GM21360 (cell line): ENCODE data around the gene OR5B12.
"Not testable (repeated sequence)": the region's sequence is repeated elsewhere in the genome, so short reads cannot be mapped to it uniquely, and the experiment has no call there.

Experiments
- ATAC-seq: cut with Tn5 transposase; IDR thresholded peaks from one replicate; pipeline ENCODE4 v1.9.1; 2021; ENCODE audit warnings: mild to moderate bottlenecking, moderate library complexity; ENCODE audit not compliant: unreplicated experiment

Gene OR5B12

DNA sequence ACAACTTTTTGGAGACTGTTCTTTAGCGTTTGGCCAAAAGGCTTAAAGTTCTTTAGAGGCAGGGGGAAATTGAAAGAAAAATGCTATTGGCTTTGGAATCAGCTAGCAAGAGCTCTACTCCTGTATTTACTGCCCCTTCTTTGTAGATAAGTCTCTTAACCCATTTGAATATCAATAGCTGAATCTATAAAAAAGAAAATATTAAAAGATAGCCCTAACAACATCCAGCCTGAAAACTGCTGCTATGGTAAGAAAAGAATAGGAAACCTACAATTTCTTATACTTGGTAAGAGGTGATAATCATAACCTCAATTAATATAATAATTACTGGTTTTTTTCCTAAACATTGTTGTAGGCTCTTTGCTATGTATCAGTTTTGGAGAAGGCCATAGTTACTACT lies at the start of gene OR5B12:
TSS of gene OR5B12 (minus strand) at position 101 of the 400 bp plus-strand sequence. CDS start 2,085 bp downstream, outside the sequence.
- ATAC-seq = no peak

DNA sequence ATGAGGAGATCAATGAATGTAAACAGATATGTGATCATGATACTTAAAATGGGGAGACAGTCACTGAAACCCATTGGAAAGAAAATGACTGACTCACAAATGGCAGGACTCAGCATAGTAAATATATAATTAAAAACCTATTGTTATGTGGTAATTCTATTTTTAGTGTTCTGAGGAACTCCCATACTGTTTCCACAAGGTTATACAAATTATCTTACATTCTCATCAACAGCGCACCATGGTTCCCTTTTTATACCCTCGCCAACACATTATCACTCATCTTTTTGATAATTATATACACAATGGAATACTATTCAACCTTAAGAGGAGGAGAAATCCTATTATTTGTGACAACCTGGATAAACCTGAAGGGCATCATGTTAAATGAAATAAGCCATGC lies 48.8 kb upstream of the OR5B12 start:
- ATAC-seq = no peak

DNA sequence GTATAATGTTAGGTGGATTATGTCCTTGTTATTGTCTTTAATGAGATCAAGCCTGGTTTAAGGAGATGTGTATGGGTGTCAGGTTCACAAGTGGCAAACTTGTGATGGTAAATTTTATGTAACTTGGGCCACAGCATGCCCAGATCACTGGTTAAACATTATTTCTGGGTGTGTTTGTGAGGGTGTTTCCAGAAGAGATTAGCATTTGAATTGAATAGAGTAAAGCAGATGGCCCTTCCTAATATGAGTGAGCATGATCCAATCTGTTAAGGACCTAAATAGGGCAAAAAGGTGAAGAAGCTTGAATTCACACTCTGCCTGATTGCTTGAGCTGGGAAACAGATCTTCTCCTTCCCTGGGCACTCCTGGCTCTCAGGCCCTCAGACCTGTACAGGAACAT lies 45.1 kb upstream of the OR5B12 start:
- ATAC-seq = no peak

DNA sequence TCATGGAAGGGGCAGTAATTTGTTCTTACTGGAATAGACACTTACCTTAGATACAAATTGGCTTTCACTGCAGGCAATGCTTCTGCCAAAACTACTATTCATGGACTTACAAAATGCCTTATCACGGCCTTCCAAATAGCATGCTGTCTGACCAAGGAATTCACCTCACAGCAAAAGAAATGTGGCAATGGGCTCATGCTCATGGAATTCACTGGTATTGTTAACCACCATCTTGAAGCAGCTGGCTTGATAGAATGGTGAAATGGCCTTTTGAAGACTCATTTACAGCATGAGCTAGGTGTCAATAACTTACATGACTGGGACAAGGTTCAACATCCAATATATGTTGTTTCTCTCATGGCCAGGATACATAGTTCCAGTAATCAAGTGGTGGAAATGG lies 43.9 kb upstream of the OR5B12 start:
- ATAC-seq = no peak

DNA sequence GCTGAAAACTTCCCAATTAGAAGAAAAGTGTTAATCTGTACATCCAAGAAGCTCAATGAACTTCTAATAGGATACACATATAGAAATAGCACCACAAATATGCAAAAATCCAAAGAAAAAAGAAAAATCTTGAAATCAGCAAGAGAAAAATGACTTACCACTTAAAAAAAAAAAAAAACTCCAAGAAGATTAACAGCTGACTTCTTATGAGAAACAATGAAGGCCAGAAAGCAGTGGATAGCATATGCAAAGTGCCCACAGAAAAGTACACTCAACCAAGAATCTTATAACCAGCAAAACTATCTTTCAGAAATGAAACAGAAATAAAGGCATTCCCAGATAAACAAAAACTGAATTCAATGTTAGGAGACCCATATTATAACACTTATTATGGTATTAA lies 29.9 kb upstream of the OR5B12 start:
- ATAC-seq = no peak

DNA sequence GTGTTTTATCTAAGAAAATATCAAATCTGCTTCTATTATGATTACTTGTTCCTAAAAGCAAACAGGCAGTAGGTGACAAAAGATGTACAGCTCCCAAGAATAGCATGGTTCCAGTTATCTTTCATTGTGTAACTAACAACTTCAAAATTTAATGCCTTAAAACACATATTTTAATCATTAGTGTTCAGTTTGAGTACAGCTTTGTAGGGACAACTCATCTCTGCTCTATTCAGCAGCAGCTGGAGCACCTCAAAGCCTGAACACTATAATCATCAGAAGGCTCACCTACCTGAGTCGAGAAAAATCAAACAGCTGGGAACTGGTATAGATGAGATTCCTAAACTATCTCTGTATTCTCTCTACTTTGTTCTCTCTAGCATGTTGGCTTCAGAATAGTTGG lies 24.3 kb upstream of the OR5B12 start:
- ATAC-seq = no peak

DNA sequence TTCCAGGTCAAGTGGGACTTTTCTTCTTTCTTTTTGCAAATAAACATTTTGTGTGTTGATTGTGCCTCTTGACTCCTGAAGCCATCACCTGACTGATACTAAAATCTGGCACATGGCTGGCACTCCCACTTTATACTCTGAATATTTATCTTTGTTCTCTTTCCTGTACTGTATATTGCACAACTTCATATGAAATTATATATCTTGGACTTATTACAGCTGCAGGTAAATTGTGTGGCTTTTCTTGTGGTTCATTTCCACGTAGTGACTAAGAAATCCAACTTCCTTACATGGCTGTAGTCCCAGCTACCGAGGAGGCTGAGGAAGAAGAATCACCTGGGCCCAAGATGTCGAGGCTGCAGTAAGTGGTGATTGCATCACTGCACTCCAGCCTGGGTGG lies 23.7 kb upstream of the OR5B12 start:
- no peak for ATAC-seq

DNA sequence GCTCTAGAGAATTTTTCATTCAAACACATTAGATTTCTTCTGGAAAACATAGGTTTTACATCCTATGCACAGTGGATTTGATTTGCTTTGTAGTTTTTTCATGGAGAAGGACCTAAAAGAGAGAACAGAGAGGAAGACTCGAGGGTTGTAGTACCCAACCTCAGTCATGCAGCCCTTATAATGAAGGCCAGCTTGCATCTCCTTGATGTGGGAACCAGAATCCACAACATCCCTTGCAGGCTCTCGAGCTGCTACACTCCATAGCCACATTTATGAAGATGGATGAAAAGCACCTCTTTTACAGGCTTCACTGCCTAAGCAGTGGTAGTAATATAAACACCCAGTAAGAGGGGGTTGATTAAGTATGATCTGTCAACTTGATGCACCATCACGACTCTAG lies 9.5 kb upstream of the OR5B12 start:
- ATAC-seq = no peak

DNA sequence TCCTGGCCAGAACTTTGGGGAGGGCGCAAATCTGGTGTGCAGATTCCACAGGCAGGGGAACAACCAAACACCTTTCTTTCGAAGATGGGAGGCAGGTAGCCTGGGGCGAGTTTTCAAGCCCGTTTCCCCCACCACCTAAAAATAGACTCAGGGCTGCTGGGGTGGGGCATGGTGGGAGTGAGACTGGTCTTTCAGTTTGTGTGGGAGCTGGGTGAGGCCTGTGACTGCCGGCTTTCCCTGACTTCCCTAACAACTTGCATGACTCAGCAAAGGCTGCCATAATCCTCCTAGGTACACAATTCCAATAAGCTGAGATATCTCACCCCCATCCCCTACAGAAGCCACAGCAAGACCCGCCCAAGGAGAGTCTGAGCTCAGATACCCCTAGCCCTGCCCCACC lies 4.3 kb upstream of the OR5B12 start:
- no peak for ATAC-seq

DNA sequence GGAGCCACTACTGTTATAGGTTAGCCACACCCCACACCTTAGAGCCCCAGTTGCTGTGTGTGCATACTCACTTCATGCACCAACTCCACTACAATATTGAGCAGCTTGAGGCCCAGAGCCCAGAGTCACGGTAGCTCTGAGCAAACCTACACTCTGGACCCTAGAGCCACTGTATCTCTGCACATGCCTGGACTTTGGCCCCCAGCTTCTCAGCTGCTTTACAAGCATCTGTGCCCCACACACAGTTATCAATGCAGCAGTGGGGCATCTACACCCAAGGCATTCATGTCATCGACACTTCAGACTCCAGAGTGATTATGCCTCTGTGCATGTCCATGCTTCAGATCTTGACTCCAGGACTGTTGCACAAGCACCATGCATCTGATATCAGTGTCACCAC lies 2.3 kb upstream of the OR5B12 start:
- ATAC-seq = no peak

DNA sequence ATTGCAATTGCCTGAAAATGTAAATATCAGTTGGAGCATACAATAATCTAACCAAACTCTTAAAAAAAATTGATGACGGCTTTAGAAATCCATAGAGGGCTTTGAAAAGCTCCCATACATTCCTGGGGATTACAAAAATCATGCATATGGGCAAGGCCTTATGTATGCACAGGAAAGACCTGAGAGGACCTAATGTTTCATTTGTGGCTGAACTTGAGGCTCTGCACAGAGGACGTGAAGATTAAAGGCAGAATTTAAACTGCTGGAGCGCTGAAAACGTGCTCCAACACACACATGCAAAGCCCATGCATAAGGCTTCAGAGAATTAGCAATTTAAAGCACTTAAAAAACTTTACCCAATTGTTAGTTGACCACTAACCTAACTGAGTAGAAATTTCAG lies 3.5 kb downstream of the OR5B12 start:
- no peak for ATAC-seq

DNA sequence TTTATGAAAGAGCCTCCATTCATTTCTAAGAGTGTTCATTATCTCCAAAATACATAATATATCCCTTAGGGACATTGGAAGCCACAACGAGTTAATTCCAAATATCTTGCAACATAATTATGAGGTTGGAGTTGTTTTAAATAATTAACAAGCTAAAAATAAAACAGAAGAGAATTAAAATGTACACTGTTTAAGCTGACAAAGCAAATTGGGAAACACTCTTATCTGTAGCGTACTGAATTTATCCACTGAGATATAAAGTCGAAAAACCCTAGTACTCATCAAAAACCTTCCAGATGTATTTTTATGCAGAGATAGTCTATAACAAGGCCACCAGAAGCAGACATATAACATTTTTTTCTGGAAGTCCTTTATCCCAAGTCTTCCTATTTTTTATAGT lies 7.8 kb downstream of the OR5B12 start:
- no peak for ATAC-seq

DNA sequence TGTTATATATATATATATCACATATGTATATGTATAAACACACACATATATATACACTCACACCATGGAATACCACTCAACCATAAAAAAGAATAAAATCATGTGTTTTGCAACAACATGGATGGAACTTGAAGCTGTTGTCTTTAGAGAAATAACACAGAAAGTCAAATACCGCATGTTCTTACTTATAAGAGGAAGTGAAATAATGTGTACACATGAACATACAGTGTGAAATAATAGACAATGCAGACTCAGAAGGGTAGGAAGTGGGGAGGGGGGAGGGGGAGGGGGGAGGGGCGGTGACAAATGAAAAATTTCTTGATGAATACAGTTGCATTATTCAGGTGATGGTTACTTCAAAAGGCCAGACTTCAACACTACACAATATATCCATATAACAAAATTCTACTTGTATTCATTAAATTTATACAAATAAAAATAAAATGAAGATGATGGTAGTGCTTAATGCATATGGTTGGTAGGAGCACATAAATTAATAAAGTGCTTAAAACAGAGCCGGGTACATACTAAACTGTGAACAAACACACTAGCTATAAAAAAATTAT lies 8.3 kb downstream of the OR5B12 start:
- ATAC-seq = peak; percentile 62

DNA sequence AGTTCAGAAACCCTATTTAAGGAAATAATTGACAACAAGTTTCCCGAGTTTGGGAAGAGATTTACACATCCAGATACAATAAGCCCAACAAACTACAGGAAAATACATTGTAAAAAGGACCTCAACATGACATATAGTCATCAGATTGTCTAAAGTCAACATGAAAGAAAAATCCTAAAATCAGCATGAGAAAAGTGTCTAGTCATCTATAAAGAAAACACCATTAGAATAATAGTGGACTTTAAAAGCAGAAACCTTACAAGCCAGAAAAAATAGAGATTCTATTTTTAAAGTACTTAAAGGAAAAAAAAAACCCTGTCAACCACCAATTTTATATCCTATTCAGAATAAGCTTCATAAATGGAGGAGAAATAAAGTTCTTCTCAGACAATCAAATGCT lies 12.8 kb downstream of the OR5B12 start:
- ATAC-seq = no peak

DNA sequence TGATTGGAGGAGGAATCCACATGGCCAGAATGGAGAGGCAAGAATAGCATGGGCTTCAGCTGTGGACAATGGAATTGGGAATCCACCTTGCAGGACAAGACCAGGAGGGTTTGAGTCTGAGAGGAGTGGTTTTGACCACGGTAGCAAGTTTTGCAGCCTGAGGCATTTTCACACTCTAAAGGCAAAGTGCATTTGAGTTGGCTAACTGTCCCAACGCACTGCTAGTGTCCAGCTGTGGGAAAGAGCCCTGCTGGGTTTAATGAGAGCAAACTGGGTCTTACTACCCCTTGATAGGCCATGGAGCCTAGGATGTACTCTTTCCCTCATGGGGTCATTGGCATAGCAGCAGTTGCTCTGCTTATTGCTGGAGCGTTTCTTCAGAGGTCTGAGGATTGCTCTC lies 14.0 kb downstream of the OR5B12 start, which contains the start of gene OR5B2:
TSS of gene OR5B2 (minus strand) at position 101 of the 400 bp plus-strand sequence. CDS start 4,860 bp downstream, outside the sequence.
- no peak for ATAC-seq

DNA sequence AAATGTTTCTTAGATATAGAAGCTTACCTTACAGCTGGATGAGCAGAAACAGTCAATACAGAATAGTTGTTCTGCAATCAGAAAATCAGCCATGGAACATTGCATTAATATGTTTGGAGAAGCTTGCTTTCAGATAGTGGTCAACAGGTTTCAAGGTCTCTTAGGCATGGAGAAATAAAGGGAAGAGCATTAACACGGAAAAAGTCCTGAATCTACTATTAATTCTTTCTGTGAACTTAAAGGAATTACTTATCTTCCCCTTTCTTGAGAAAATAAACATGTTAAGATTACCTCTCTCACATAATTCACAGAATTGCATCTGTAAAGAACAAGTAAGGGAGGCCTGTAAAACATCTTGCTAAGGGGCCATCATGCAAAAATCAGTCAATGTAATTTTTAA lies 35.3 kb downstream of the OR5B12 start, which contains the start of gene OR5B3:
TSS of gene OR5B3 (minus strand) at position 101 of the 400 bp plus-strand sequence. CDS start 3,465 bp downstream, outside the sequence.
- no peak for ATAC-seq

DNA sequence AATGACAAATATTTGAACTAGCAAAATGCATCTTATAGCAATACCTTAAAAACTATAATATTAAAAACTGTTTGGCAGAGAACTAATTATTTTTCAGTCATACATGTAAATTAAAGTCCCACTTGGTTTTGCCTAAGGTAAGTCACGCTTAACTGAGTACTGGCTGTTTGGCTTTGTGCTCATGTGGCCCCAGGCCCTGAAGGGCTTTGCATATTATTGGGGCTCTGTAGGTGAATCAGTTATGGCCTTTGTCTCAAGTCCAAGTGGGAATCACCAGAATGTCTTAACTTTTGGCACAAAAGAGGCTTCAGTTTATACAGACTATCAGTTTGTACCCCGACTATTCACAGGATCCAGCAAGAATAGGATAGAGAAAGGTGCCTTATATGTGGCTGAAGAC lies 42.4 kb downstream of the OR5B12 start:
- not testable (repeated sequence) for ATAC-seq

DNA sequence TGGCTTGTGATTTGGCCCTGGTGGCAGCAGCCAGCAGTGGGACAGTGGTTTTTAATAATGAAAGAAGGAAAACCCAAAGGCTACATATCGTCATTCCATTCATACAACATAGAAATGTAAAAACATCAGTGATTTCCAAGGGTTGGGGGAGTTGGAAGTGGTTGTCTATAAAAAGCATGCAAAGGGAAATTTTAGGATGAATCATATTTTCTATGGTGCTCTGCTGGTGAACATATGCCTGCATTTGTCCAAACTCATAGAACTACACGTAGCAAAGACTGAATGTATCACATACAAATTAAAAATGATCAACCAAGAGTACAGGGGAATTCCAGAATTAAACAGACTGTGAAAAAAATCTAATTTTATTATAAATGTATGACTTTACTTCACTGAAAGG lies 46.5 kb downstream of the OR5B12 start:
- no peak for ATAC-seq

DNA sequence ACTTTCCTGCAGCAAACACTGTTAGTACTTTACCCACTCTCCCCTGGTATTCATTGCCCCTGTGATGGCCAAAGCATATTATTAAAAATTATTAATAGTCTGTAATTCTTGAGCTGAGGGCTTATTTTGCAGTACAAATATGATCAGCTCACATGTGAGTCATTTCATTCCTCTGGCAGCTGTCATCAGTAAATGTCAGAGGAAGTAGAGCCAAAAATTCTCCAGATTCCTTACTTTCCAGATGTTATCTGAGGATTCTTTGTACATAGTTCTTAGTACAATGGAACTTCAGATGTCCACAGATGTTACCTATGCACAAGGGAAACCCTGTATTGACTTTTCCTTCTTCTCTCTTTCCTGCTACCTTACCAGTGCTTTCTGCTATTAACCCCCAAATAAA lies 47.8 kb downstream of the OR5B12 start:
- ATAC-seq = no peak

DNA sequence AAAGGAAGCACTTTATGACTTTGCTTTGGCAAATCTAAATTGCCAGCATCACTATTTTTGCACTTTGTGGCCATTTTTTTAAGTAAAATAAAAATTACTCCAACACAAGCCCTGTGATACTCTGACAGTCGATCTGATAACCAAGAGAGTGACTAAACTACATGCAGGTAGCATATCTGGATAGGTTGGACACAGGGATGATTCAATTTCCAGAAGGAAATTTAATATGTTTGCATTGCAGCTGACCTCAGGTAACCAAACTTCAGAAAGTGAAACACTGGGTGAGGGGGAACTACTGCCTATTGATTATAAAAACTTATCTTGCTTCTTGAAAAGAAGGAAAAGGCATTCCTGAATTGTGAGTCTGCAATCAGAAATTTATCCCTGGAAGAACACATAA lies 49.3 kb downstream of the OR5B12 start:
- ATAC-seq = no peak

DNA sequence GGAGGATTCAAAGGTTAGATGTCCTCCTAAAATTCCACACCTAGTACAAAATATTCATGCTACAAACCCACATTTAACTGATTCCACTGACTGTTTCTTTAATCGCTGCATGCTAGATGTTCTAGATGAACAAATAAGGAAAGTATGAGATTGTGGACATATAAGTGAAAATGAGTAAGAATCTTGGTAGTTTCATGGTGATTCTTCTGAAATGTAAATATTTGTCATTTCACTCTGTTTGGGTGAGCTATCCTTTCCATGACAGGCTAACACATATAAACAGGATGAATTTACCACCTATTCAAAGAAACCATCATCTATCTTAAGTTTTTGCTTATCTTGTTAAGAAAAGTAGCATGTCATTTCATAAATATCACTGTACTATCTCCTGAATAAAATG lies 50.2 kb downstream of the OR5B12 start:
- ATAC-seq = no peak

DNA sequence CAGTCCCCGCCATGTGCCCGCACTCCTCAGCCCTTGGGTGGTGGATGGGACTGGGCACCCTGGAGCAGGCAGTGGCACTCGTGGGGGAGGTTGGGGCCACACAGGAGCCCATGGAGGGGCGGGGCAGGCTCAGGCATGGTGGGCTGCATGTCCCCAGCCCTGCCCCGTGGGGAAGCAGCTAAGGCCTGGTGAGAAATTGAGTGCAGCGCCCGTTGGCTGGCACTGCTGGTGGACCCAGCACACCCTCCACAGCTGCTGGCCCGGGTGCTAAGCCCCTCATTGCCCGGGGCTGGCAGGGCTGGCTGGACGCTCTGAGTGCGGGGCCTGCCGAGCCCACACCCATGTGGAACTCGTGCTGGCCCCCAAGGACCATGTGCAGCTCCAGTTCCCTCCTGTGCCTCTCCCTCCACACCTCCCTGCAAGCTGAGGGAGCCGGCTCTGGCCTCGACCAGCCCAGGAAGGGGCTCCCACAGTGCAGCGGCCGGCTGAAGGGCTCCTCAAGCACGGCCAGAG lies 51.4 kb downstream of the OR5B12 start:
- ATAC-seq = no peak
